Measurements from ENCODE around the gene LRRC66. TPM values are rescaled to one million over a fixed set of nuclear protein-coding genes. Genes with fewer than 3 reads are reported as not detected.

Gene LRRC66
- total RNA-seq, 1 experiment from 2014 or later = not detected

DNA sequence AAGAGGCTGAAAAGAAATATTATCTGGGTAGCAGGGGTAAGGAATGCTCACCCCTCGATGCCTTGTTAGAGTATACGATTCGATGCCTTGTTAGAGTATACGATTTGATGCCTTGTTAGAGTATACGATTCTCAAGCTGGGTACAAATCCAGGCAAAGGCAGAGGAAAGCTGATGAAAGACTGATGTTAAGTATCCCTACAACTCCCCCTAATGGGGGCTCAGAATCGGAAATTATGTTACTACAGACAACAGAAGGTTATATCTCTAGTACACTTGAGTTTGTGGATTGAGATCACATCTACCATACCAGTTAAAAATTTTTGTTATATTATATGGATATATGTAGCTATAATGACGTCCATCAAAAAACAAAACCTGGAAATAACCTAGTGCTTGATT is 4.8 kb downstream of the LRRC66 start:
- DNase-seq (ENCODE audit: low spot score) = no peak
- in situ Hi-C loops (cut with HindIII; ENCODE audit: low sequenced_read_pairs) = no loop called here

DNA sequence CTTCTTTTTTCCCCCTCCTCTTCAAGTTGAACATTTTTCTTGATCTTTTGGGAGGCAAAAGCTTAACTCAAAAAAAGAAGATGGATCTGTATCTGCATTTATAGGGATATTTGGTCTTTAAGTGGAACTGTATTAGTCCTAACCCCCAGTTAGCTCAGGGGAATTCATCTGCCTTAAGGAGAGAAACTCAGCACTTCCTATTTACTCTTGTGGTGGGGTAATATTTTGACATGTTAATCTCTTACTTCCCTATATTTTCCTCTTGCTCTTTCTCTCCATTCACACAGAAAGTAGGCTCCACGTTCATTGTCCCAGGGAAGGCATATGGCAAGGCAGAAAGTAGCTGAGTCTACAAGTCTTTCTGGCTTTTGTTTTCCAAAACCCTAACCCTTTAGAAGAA is 5.3 kb downstream of the LRRC66 start:
- DNase-seq (ENCODE audit: low spot score) = no peak
- in situ Hi-C loops (cut with HindIII; ENCODE audit: low sequenced_read_pairs) = no loop called here

DNA sequence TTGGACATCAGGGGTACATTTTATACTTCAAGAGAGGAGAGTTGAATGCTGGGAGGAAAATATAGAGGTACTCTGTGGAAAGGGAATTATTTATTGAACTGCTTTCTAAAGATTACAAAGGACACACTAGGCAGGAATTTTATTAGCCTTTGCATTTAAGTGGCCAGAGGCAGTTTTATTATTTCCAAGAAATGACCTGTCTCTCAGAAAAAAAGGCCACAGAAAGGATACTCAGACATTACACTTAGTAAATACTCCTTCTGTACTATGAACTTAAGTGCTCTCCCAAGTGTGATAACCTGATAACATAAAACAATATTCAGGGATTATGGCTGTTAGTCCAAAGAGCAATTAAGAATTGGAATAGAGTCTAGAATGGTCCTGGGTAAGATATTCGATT is 7.5 kb downstream of the LRRC66 start:
- no peak for DNase-seq (ENCODE audit: low spot score)
- in situ Hi-C loops (cut with HindIII; ENCODE audit: low sequenced_read_pairs) = no loop called here

DNA sequence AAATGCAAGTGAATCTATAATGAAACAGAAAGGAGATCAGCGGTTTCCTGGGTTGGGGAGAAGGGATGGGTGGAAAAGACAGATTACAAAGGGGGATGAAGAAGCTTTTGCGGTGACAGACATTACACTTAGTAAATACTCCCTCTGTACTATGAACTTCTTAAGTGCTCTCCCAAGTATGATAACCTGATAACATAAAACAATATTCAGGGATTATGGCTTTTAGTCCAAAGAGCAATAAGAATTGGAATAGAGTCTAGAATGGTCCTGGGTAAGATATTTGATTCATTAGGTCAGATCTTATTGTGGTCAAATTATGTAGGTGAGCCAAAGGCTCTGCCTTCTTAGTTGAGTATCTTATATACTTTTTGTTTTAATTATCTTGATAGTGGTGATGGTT is 9.2 kb downstream of the LRRC66 start:
- DNase-seq (ENCODE audit: low spot score) = no peak

DNA sequence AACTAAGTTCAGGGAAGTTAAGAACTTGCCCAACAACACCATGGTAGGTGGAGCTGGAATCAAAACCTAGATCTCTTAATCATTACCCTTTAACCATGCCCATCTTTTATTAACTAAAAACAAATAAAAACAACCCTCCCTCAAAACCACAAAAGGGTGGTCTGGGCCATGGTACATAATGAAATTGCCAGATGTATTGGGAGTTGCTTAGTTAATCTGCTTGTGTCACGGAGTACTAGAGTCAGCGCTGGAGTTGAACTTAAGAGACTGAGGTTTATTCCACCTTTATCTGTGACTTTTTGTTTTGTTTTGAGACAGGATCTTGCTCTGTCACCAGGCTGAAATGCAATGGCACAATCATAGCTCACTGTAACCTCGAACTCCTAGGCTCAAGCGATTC is 13.3 kb downstream of the LRRC66 start:
- in situ Hi-C loops (cut with HindIII; ENCODE audit: low sequenced_read_pairs) = no loop called here
- no peak for DNase-seq (ENCODE audit: low spot score)

More for the DNA sequence above, 9.2 kb downstream of the LRRC66 start:
- in situ Hi-C loops (cut with HindIII; ENCODE audit: low sequenced_read_pairs) = no loop called here

DNA sequence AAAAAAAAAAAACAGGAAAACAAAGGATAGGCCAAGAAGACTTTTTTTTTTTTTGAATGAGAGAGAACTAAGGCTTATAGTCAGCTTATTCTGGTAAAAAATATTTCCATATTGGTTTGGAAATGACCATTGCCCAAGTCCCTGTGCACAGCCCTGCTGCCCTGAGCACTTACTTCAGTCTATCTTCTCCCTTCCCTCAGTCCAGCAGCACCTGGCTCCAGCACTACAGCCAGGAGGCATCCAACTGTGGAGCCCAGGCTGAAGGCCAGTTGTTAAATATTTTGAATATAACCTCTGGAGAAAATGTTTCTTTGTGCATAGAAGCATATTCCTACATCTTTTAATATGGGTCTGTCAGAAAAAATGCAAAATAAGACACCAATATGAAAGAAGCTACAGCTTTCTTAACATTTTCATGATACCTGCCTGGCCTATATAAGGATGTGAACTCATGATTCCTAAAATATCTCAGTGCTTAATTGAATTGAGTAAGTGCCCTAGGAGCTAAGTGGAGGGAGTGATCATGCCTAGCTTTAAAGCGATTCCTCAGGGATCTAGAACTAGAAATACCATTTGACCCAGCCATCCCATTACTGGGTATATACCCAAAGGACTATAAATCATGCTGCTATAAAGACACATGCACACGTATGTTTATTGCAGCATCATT is 14.4 kb downstream of the LRRC66 start:
- no peak for DNase-seq (ENCODE audit: low spot score)
- in situ Hi-C loops (cut with HindIII; ENCODE audit: low sequenced_read_pairs) = no loop called here

DNA sequence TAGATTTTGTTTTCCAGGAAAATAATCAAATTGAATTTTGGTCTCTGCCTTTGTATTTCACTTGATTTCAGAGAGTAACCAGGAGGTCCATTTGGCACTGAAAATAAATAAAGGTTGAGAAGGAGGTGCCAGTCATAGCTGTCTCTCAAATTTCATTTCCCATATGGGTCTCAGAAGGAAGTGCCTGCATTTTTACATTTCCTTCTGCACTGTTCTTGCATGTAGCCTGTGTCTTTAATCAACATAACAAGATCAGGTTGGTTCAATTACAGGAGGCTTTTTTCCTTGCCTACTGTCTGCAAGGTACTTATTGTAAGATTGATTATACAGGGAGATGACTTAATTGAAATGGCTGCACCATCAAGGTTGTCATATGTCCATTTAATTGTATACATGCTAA is 15.7 kb downstream of the LRRC66 start:
- DNase-seq (ENCODE audit: low spot score) = no peak
- in situ Hi-C loops (cut with HindIII; ENCODE audit: low sequenced_read_pairs) = no loop called here

DNA sequence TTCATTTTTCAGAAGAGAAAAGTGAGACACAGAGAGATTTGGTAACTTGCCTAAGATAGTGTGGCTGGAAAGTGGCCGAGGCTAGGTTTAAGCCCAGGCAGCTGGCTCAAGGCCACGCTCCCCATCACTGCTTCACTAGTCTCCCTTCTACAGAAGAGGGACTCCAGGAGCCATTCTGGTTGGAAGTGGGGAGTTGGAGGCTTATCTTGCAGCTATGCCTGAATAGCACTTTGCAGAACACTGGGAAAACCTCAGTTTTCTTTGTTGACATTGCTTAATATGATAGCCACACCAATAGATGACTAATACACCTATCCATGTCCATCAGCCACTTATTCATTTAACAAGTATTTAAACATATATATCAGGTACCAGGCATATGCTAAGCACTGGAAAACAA is 18.5 kb downstream of the LRRC66 start:
- in situ Hi-C loops (cut with HindIII; ENCODE audit: low sequenced_read_pairs) = no loop called here

DNA sequence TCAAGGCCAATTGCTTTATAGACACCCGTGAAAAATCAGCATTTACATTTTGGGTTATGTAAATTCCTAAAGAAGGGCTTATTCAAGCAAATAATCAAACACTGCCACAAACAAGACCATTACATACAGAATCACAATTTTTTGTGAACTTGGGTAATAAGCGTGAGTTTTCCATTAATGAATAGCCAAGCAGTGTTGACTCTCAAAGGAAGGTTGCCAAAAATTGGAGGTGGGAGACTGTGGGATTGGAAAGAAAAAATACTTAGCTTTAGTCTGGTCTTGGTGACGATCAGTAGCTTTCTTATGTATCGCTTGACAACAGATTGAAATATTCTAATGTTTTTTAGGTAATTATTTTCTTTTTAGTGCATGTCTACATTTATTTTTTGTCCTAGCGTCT is 20.9 kb downstream of the LRRC66 start:
- in situ Hi-C loops (cut with HindIII; ENCODE audit: low sequenced_read_pairs) = no loop called here
- no peak for DNase-seq (ENCODE audit: low spot score)

More for the DNA sequence above, 18.5 kb downstream of the LRRC66 start:
- no peak for DNase-seq (ENCODE audit: low spot score)

DNA sequence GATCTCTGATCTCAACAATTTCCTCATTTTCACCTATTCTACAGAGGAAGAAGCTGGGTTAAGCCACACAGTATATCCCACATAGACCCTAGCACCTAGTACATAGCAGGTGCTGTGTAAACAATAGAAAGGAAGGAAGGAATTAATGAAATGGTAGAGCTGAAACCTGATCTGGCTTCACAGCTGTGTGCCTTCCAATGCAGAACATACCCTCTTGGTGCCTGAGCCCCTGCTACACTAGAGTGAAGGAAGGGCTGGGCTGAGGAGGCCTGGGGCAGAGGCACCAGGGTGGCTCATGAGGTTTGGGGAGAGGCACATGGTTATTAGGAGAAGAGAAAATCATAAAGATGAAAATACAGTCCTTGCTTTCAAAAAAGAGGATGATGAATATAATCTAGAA is 21.3 kb downstream of the LRRC66 start:
- in situ Hi-C loops (cut with HindIII; ENCODE audit: low sequenced_read_pairs) = no loop called here
- no peak for DNase-seq (ENCODE audit: low spot score)

DNA sequence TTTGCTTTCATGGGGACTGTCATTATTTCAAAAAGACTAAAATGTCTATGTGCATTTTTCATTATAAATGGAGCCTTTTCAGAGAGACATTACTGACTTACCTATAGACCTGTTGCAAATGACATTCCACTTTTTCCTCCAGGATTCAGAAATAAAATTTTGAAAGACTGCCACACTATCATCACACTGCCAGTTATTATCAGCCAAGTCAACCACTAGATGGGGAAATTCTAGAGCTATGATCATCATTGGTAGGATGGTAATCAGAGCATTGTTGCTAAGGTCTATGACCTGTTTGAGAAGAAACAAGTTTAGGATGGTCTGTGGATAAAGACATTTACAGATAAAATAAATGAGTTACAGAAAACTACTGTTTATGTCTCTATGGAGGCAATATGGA is 22.5 kb downstream of the LRRC66 start:
- DNase-seq (ENCODE audit: low spot score) = no peak
- in situ Hi-C loops (cut with HindIII; ENCODE audit: low sequenced_read_pairs) = no loop called here

DNA sequence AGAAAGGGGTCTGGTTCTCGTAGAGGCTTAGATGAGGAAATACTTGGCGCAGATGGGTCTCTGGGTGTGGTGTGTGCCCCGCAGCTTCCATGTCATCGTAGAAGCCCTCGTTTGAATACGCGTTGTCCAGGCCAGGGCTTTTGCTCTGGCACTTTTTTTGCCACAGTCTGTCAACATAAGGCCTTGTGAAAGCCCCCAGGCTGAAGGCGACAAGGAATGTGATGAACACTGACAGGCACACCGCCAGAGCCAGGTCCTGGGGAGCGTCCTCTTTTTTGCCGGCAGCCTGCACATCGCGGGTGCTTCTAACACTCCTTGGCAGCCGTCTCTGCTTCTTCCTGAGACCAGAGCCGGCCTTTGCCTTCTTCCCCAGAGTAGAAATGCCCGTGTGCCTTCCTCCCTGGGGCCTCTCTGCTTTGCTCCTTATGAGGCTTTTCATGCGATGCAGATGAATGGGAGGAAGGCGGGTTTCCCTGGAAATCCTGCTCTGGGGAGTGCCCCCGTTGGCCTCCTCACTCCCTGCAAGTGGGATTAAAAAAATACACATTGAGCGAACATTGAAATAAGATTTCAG is 24.4 kb downstream of the LRRC66 start:
- in situ Hi-C loops (cut with HindIII; ENCODE audit: low sequenced_read_pairs) = no loop called here
- no peak for DNase-seq (ENCODE audit: low spot score)

DNA sequence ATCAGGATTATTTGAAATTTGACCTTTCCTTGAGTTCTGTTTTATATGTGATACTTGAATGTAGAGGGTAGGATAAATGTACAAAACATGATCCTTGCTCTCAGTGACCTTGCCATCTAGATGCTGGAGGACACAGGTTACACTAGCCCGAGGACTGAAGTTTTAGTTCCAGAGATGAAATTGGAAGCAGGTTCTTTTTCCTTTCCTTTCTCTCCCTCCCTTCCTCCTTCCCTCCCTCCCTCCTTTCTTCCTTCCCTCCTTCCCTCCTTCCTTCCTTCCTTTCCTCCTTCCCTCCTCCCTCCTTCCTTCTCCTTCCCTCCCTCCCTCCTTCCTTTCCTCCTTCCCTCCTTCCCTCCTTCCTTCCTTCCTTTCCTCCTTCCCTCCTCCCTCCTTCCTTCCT is 54.3 kb downstream of the LRRC66 start:
- in situ Hi-C loops (cut with HindIII; ENCODE audit: low sequenced_read_pairs) = no loop called here
- DNase-seq (ENCODE audit: low spot score) = no peak

DNA sequence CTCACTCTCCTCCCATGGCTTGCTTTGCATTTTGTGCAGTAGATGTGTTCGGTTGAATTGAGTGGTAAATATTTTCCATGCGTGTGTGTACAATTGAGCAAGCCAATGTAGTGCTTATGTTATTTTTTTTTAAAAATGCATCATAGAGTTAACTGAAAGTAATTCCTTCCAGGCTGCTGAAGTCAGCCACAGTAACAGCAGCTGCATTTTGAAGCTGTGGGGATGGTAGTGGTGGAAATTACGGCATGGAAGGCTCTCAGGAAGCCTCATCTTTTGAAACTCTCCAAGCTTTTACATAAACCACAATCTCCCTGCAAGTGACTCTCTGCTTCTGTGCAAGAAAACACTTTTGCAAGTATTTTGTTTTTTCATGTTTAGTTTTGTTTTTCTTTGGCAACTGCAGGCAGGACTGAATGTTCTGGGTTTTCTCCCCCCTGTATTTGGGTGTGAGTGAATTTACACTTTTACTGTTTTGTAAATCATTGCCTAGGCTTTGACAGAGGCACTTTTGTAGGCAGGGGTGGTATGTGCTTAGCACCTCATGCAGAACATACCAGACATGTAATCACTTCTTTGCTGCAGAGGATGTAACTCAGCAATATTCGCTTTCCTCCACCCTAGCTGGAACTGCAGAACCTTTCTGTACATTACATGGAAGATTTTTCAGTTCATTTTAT is 56.2 kb downstream of the LRRC66 start:
- in situ Hi-C loops (cut with HindIII; ENCODE audit: low sequenced_read_pairs) = no loop called here
- DNase-seq (ENCODE audit: low spot score) = no peak

DNA sequence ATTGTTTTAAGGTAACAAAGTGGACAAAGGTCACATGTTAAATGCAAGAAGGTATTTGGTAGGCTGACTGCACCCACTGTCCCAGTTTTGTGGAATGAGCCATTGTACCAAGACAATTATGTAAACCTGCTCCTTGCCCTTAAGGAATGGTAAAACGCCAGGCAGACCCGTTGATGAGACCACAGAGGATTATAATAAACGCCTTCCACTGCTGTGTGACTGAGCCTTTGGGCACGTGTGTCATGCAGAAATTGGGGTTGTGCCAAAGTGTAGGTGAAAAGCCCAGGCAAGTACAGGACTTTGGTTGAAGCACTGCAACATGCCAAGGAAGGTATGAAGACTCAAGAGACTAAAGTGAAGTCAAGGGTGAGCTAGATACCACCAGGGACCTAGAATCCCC is 59.7 kb downstream of the LRRC66 start:
- in situ Hi-C loops (cut with HindIII; ENCODE audit: low sequenced_read_pairs) = no loop called here

DNA sequence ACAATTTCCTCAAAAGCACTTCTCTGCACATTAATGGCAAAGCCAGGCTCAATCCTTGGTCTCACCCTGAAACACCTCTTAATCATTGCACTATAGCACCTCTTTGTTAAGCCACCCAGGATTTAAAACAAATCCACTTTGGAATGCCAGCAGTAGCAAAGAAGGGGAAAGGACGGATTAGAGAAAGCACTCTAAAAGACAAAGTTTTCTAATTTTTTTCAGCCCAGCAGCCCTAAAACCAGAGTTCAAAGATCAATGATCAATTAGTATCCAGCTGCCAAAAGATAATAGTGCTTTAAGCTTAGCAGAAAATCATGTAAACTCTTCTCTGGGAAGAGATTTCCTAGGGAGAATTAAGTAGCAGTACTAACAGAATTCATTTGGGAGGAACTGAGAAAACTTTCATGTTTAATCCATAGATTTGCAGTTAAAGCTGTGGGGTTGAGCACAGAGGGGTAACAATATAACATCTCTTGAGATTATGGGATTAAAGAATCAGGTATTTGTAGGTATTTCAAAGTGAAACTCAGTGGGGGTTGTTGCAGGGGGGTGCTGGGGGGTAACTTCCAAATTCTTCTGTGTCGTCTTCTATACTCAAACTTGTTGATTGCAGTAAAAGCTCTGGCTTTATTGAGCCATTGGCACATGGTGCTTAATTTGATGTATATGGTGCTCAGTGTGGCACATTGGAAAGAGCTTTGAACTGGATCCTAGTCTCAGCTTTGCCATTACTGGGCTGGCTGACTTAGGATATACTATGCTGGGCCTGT is 61.8 kb downstream of the LRRC66 start:
- in situ Hi-C loops (cut with HindIII; ENCODE audit: low sequenced_read_pairs) = no loop called here
- no peak for DNase-seq (ENCODE audit: low spot score)

More for the DNA sequence above, 59.7 kb downstream of the LRRC66 start:
- no peak for DNase-seq (ENCODE audit: low spot score)

All from G401 (cell line).